ENCODE data around the gene LSAMP.
"Not testable (repeated sequence)": the region's sequence is repeated elsewhere in the genome, so short reads cannot be mapped to it uniquely, and the experiment has no call there.

The LSAMP gene

DNA sequence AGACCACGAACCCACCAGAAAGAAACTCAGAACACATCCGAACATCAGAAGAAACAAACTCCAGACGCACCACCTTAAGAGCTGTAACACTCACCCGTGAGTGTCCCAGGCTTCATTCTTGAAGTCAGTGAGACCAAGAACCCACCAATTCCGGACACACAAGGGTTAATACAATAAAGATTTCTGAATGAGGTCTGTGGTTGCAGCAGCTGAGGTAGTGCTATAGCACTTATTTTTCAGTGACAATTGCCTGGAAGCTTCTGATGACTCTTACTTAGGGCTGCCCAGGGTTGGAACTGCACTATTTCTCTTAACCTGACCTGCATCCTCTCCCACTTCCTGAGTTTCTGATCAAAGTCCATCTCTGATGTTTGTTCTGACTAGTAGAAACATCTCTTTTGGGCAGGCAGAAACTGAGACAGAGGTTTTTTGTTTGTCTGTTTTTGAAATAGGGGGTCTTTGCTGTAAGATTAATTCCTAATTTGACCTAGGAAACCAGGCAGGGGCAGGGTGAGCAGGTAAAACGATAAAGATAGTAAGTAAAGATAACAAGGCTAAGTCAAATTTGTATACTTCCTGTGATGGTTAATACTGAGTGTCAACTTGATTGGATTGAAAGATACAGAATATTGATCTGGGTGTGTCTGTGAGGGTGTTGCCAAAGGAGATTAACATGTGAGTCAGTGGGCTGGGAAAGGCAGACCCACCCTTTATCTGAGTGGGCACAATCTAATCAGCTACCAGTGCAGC is 652.9 kb downstream of the LSAMP start:
- Histone ChIP-seq H3K27ac (ENCODE audit: low read length) (no peak overlapping the region), H3K27me3 (ENCODE audit: insufficient read depth, low read length) (0 out of 2 replicates have a peak, but pooled peaks cover 4% of the 10 kb centered on the region), H3K4me1 (ENCODE audit: insufficient read depth, low read length) (0 out of 2 replicates have a peak, but pooled peaks cover 2% of the 10 kb centered on the region), H3K9me3 (ENCODE audit: insufficient read depth, low read depth, low read length) (no peaks in the 10 kb centered on the region), H3K36me3 (ENCODE audit: insufficient read depth, low read depth, low read length) (no peaks in the 10 kb centered on the region), H3K9ac (ENCODE audit: low read depth, low read length) (no peak overlapping the region), H3K4me3 (ENCODE audit: low read length) (peak overlapping the region; percentile 49)

DNA sequence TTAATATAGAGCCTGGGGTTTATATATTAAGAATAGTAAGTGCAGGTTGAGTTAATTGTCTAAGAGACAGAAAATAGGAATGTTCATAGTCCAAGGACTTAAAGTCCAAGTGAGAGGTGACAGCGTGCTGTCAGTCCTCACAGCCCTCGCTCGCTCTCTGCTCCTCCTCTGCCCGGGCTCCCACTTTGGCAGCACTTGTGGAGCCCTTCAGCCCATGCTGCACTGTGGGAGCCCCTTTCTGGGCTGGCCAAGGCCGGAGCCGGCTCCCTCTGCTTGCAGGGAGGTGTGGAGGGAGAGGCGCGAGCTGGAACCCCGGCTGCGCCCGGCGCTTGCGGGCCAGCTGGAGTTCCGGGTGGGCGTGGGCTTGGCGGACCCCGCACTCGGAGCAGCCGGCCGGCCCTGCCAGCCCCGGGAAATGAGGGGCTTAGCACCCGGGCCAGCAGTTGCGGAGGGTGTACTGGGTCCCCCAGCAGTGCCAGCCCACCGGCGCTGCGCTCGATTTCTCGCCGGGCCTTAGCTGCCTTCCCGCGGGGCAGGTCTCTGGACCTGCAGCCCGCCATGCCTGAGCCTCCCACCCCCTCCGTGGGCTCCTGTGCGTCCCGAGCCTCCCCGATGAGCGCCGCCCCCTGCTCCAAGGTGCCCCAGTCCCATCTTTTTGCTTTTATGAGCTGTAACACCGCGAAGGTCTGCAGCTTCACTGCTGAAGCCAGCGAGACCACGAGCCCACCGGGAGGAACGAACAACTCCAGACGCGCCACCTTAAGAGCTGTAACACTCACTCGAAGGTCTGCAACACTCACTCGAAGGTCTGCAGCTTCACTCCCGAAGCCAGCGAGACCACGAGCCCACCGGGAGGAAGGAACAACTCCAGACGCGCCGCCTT is 653.8 kb downstream of the LSAMP start:
- not testable (repeated sequence) for H3K9me3 ChIP-seq (ENCODE audit: insufficient read depth, low read depth, low read length); H3K27ac ChIP-seq (ENCODE audit: low read length); H3K27me3 ChIP-seq (ENCODE audit: insufficient read depth, low read length); H3K9ac ChIP-seq (ENCODE audit: low read depth, low read length); H3K36me3 ChIP-seq (ENCODE audit: insufficient read depth, low read depth, low read length); H3K4me1 ChIP-seq (ENCODE audit: insufficient read depth, low read length)
- peak overlapping the region; percentile 49 for H3K4me3 ChIP-seq (ENCODE audit: low read length)

DNA sequence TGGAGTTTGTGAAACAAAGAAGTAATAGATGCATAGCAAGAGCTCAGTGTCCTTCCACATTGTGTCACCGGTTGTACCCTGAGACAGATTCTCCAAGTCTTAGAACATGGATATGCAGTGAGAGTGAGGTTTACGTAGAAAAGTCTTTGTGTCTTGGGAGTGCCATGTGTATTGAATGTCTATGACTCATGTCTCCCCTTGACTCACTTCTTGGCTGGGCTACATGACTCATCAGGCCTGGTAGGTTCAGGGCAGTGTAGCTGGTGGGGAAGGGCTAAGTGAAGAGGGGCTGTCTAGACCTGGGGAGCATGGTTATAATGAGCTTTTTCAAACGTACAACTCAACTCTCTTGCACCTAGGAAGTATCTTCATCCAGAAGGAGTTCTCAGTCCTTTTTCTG is 654.5 kb downstream of the LSAMP start:
- Histone ChIP-seq H3K4me3 (ENCODE audit: low read length) (no peak overlapping the region), H3K4me1 (ENCODE audit: insufficient read depth, low read length) (0 out of 2 replicates have a peak, but pooled peaks cover 2% of the 10 kb centered on the region), H3K9ac (ENCODE audit: low read depth, low read length) (no peak overlapping the region), H3K27ac (ENCODE audit: low read length) (no peak overlapping the region), H3K36me3 (ENCODE audit: insufficient read depth, low read depth, low read length) (no peaks in the 10 kb centered on the region), H3K27me3 (ENCODE audit: insufficient read depth, low read length) (0 out of 2 replicates have a peak, but pooled peaks cover 4% of the 10 kb centered on the region), H3K9me3 (ENCODE audit: insufficient read depth, low read depth, low read length) (no peaks in the 10 kb centered on the region)

DNA sequence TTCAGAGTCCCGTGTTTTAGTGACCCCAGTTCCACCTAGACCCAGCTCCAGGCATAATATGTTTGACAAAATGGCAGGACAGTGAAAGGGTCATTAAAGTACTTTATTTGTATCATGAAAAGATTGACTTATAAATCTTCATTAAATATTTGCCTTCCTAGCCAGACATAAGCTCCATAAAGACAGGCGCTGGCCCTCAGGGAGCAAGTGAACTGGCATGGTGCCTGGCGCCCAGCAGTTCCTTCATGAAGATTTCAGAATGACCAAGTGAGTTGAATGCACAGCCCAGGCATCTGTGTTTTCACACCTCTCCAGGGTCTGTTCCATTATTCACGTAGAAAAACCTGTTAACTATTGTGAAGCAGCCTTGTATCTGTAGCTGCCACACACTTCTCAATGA is 655.8 kb downstream of the LSAMP start:
- H3K27ac ChIP-seq (ENCODE audit: low read length) = no peak overlapping the region
- 0 out of 2 replicates have a peak, but pooled peaks cover 6% of the 10 kb centered on the region for H3K4me1 ChIP-seq (ENCODE audit: insufficient read depth, low read length)
- H3K36me3 ChIP-seq (ENCODE audit: insufficient read depth, low read depth, low read length) = no peaks in the 10 kb centered on the region
- 0 out of 2 replicates have a peak, but pooled peaks cover 4% of the 10 kb centered on the region for H3K27me3 ChIP-seq (ENCODE audit: insufficient read depth, low read length)
- no peaks in the 10 kb centered on the region for H3K9me3 ChIP-seq (ENCODE audit: insufficient read depth, low read depth, low read length)
- H3K9ac ChIP-seq (ENCODE audit: low read depth, low read length) = no peak overlapping the region
- H3K4me3 ChIP-seq (ENCODE audit: low read length) = no peak overlapping the region

DNA sequence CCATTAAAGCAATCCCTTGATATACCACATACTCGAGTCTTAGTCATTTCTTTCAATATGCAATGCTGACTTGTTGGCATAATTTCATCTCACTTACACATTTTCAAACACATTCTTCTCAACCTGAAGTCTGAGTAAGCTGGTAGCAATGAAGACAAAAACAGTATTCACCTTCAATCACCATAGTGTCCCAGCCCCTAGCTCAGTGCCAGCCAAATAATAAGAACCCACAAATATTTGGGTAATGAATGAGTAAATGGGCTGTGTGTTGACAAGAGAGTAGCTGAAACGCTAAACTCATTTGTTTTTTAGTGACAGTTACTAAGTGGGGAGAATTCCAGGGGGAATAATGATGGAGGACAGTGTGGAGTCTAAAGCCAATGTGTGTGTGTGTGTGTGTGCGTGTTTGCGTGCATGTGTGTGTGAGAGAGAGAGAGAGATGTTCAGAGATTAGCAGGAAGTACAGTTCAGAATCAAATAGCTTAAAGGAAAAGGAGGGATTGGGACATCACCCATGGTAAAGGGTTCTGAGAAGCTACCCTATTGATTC is 656.3 kb downstream of the LSAMP start:
- H3K9ac ChIP-seq (ENCODE audit: low read depth, low read length) = no peak overlapping the region
- no peaks in the 10 kb centered on the region for H3K9me3 ChIP-seq (ENCODE audit: insufficient read depth, low read depth, low read length)
- 0 out of 2 replicates have a peak, but pooled peaks cover 6% of the 10 kb centered on the region for H3K4me1 ChIP-seq (ENCODE audit: insufficient read depth, low read length)
- no peaks in the 10 kb centered on the region for H3K36me3 ChIP-seq (ENCODE audit: insufficient read depth, low read depth, low read length)
- H3K27ac ChIP-seq (ENCODE audit: low read length) = no peak overlapping the region
- no peak overlapping the region for H3K4me3 ChIP-seq (ENCODE audit: low read length)
- H3K27me3 ChIP-seq (ENCODE audit: insufficient read depth, low read length) = 0 out of 2 replicates have a peak, but pooled peaks cover 4% of the 10 kb centered on the region

DNA sequence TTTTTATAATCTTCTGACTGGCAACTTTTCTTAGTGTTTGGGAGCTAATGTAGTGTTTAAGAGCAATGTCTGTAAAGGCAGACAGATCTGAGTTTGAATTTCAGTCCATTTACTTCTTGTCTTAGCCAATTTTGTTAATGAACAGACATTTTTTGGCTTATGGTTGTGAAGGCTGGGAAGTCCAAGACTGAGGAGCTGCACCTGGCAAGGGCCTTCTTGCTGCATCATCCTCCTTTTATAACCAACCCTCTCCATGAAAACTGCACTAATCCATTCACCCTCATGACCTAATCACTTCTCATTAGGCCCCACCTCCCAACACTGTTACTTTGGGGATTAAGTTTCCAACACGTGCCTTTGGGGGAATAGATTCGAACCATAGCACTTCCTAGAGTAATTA is 657.5 kb downstream of the LSAMP start:
- H3K9me3 ChIP-seq (ENCODE audit: insufficient read depth, low read depth, low read length) = no peaks in the 10 kb centered on the region
- H3K36me3 ChIP-seq (ENCODE audit: insufficient read depth, low read depth, low read length) = no peaks in the 10 kb centered on the region
- 0 out of 2 replicates have a peak, but pooled peaks cover 4% of the 10 kb centered on the region for H3K27me3 ChIP-seq (ENCODE audit: insufficient read depth, low read length)
- 0 out of 2 replicates have a peak, but pooled peaks cover 6% of the 10 kb centered on the region for H3K4me1 ChIP-seq (ENCODE audit: insufficient read depth, low read length)
- no peak overlapping the region for H3K27ac ChIP-seq (ENCODE audit: low read length)
- no peak overlapping the region for H3K9ac ChIP-seq (ENCODE audit: low read depth, low read length)
- no peak overlapping the region for H3K4me3 ChIP-seq (ENCODE audit: low read length)

DNA sequence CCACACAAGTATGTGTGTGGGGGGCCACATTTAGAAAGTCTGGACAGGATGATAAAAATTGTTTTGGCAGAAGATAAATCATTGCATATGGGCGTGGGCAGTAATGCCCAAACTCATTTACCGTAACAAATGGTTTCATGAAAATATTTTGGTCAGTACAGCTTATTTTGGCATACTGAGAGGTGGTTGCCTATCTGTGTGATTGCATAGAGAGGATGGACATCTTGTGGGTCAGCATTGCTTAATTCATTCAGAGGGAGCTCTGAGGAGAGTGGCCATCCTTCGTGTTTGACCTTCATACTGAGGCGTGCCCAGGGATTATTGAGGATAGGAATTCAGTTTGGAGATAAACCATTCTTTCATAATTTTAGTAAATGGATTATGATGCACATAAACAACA is 659.5 kb downstream of the LSAMP start:
- no peaks in the 10 kb centered on the region for H3K27me3 ChIP-seq (ENCODE audit: insufficient read depth, low read length)
- no peaks in the 10 kb centered on the region for H3K9me3 ChIP-seq (ENCODE audit: insufficient read depth, low read depth, low read length)
- H3K9ac ChIP-seq (ENCODE audit: low read depth, low read length) = no peak overlapping the region
- no peak overlapping the region for H3K27ac ChIP-seq (ENCODE audit: low read length)
- H3K4me3 ChIP-seq (ENCODE audit: low read length) = no peak overlapping the region
- no peaks in the 10 kb centered on the region for H3K36me3 ChIP-seq (ENCODE audit: insufficient read depth, low read depth, low read length)
- 0 out of 2 replicates have a peak, but pooled peaks cover 4% of the 10 kb centered on the region for H3K4me1 ChIP-seq (ENCODE audit: insufficient read depth, low read length)

DNA sequence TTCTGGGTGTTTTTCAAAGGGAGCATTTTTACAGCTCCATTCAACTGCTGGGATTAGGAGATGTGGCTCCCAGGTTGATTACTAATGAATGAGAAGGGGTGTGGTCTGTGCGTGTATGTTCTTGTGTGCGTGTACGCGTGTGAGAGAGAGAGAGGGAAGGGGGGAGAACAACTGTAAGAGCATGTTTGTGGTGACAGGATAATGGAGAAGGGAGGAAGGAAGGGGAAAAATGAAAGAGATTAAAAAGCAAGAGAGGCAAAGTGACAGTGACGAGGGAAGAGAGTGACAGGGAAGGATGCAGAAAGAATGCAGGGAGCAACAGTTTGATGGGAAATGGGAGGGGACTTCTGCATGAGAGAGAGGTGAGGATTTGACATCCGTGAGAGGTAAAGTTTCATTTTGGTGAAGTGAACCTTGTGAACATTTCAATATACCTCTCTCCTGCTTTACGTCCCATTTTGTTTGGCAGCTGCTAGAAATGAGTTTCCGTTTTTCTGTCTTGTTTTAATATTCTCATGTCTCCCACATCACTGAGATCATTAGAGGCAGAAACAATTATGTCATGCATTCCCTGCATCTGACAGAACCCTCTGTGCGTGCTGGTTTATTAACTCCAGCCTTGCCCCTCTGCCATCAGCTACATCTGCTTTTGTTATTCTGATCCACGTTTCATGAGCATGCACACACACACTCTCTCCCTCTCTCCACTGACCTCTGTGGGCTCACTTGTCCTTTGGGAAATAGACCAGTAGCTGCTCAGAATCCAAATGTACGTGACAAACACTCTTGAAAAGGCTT is 660.3 kb downstream of the LSAMP start:
- Histone ChIP-seq H3K9ac (ENCODE audit: low read depth, low read length) (no peak overlapping the region), H3K9me3 (ENCODE audit: insufficient read depth, low read depth, low read length) (no peaks in the 10 kb centered on the region), H3K4me1 (ENCODE audit: insufficient read depth, low read length) (0 out of 2 replicates have a peak, but pooled peaks cover 4% of the 10 kb centered on the region), H3K27me3 (ENCODE audit: insufficient read depth, low read length) (no peaks in the 10 kb centered on the region), H3K36me3 (ENCODE audit: insufficient read depth, low read depth, low read length) (no peaks in the 10 kb centered on the region), H3K27ac (ENCODE audit: low read length) (no peak overlapping the region), H3K4me3 (ENCODE audit: low read length) (peak overlapping the region; percentile 71)

DNA sequence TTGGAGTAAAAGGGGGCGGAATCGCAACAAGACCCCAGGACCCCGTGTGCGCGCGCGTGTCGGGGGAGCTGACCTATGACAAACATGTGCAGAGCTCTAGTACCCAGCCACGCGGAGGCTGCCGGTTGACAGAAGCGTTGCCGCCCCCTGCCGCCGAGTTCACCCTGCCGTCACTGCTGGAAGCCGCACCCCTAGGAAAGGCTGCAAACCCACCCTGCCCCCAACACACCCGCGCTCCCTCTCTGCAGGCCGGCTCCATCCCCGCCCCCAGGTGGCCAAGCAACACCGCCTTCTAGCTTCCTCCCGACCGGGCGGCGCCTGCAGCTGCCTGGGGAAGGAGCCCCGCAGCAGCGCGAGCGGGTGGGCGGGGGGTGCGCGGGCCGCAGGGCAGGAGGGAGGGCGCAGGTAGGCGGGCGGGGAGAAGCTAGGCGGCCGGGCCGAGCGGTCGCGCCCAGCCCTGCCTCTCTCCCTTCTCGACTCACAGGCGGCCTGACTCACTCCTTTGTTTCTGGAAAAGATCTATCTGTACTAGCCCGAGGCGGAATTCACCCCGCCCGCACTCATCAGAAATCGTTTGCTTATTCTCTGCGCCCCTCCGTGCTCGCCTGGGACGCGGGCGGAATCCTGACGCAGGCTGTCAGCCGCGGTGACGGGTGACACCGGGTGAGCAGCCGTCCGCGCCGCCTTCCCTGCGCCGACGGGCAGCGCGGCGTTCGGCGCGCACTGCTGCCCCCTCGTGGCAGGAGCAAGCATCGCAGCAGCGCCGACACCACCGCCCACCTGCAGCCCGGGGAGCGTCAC is 661.1 kb downstream of the LSAMP start:
- Histone ChIP-seq H3K9ac (ENCODE audit: low read depth, low read length) (peak overlapping the region; percentile 34; the same call in 1 of the 2 replicates), H3K36me3 (ENCODE audit: insufficient read depth, low read depth, low read length) (no peaks in the 10 kb centered on the region), H3K4me3 (ENCODE audit: low read length) (peak overlapping the region; percentile 71), H3K4me1 (ENCODE audit: insufficient read depth, low read length) (0 out of 2 replicates have a peak, but pooled peaks cover 4% of the 10 kb centered on the region), H3K27ac (ENCODE audit: low read length) (no peak overlapping the region), H3K27me3 (ENCODE audit: insufficient read depth, low read length) (no peaks in the 10 kb centered on the region), H3K9me3 (ENCODE audit: insufficient read depth, low read depth, low read length) (no peaks in the 10 kb centered on the region)

DNA sequence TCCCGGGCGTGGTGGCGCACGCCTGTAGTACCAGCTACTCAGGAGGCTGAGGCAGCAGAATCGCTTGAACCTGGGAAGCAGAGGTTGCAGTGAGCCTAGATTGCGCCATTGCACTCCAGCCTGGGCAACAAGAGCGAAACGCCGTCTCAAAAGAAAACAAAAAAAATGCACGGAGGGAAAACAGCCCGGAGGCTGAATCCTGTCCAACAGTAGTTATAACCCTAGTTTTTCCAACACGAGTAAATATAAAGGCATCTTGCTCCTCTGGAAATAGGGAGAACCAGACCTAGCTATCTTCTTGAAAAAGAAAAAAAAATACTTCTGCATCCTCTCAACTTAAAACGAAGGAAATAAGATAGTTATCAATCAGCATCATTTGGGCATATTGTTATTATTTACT is 661.9 kb downstream of the LSAMP start:
- not testable (repeated sequence) for H3K9me3 ChIP-seq (ENCODE audit: insufficient read depth, low read depth, low read length)

More for the DNA sequence above, 661.9 kb downstream of the LSAMP start:
- H3K27me3 ChIP-seq (ENCODE audit: insufficient read depth, low read length); H3K4me1 ChIP-seq (ENCODE audit: insufficient read depth, low read length); H3K9ac ChIP-seq (ENCODE audit: low read depth, low read length); H3K27ac ChIP-seq (ENCODE audit: low read length); H3K36me3 ChIP-seq (ENCODE audit: insufficient read depth, low read depth, low read length): not testable (repeated sequence)
- H3K4me3 ChIP-seq (ENCODE audit: low read length) = peak overlapping the region; percentile 71

All from iPS-20b (cell line).